Inflammatory macrophage treated with lipopolysaccharide for 1 hour (primary cell): ENCODE measurements around the gene INPP5A.
"Not testable (repeated sequence)": the region's sequence is repeated elsewhere in the genome, so short reads cannot be mapped to it uniquely, and the experiment has no call there.

Source experiments
- DNase-seq, 2 donors: peaks; one replicate each; pipeline ENCODE4 v3.0.0-alpha.2; 2020 to 2022

Gene INPP5A

GRCh38 chr10:132698761-132699391 lies 161.3 kb downstream of the INPP5A start:
- DNase-seq = no peak

GRCh38 chr10:132699411-132700155 lies 162.0 kb downstream of the INPP5A start:
- no peak for DNase-seq

GRCh38 chr10:132700156-132701098 lies 162.8 kb downstream of the INPP5A start:
- DNase-seq = no peak

GRCh38 chr10:132701099-132701845 lies 163.7 kb downstream of the INPP5A start:
- DNase-seq = no peak

GRCh38 chr10:132701846-132702190 lies 164.2 kb downstream of the INPP5A start:
- DNase-seq = no peak

GRCh38 chr10:132702601-132703418 lies 165.2 kb downstream of the INPP5A start:
- no peak for DNase-seq

GRCh38 chr10:132703419-132704007 lies 165.9 kb downstream of the INPP5A start:
- no peak for DNase-seq

GRCh38 chr10:132704008-132704814 lies 166.6 kb downstream of the INPP5A start:
- no peak for DNase-seq

GRCh38 chr10:132704815-132705064 lies 167.2 kb downstream of the INPP5A start:
- not testable (repeated sequence) for DNase-seq

- no peak for DNase-seq
Observed at GRCh38 chr10:132705173-132705572, 167.6 kb downstream of the INPP5A start.

- DNase-seq = no peak
Observed at GRCh38 chr10:132705943-132706342, 168.4 kb downstream of the INPP5A start.

GRCh38 chr10:132706701-132707100 lies 169.1 kb downstream of the INPP5A start:
- DNase-seq = no peak

- no peak for DNase-seq
Observed at GRCh38 chr10:132707121-132707775, 169.7 kb downstream of the INPP5A start.

- DNase-seq = no peak
Observed at GRCh38 chr10:132707776-132708171, 170.2 kb downstream of the INPP5A start.

- DNase-seq = no peak
Observed at GRCh38 chr10:132708441-132708840, 170.9 kb downstream of the INPP5A start.

- no peak for DNase-seq
Observed at GRCh38 chr10:132708936-132709335, 171.3 kb downstream of the INPP5A start.

GRCh38 chr10:132709471-132709951 lies 171.9 kb downstream of the INPP5A start:
- DNase-seq = no peak

GRCh38 chr10:132710036-132710686 lies 172.6 kb downstream of the INPP5A start:
- no peak for DNase-seq

- no peak for DNase-seq
Observed at GRCh38 chr10:132710746-132711612, 173.4 kb downstream of the INPP5A start.
